MCF 10A (cell line): Measurements from ENCODE around the gene MRPL43. TPM values are rescaled to one million over a fixed set of nuclear protein-coding genes. Genes with fewer than 3 reads are reported as not detected.

ENCODE experiments used
- BruUV-seq: library from RNA; stranded (reverse); fragments of 400-500 nt; replicated peaks from 2 replicates; lab custom pipeline; 2021; lab: Mats Ljungman, UMichigan
- CTCF ChIA-PET: fragments of 300-600 bp; sonication (Branson Sonifier 250); formaldehyde crosslinking; extraction: SDS; loops from one replicate; lab custom pipeline; 2021; ENCODE audit warnings: antibody characterized with exemption, inconsistent platforms; lab: Yijun Ruan, JAX
- POLR2A ChIA-PET: fragments of 300-600, 350-650 bp; sonication (Branson Sonifier 250); formaldehyde crosslinking; extraction: SDS; loops from one replicate; lab custom pipeline; 2020; ENCODE audit warnings: antibody characterized with exemption, inconsistent platforms; lab: Yijun Ruan, JAX
- DNase-seq: peaks from one replicate; pipeline ENCODE4 v3.0.0-alpha.2; 2018; ENCODE audit not compliant: unreplicated experiment
- H3K27ac Mint-ChIP-seq: one replicate; pipeline ENCODE4 v1.8.0; 2022; ENCODE audit warnings: mild to moderate bottlenecking, low read depth, mixed read lengths; ENCODE audit not compliant: unreplicated experiment
- H3K27me3 Mint-ChIP-seq: one replicate; pipeline ENCODE4 v1.8.0; 2022; ENCODE audit warnings: mixed read lengths; ENCODE audit not compliant: insufficient read depth, unreplicated experiment
- H3K36me3 Mint-ChIP-seq: one replicate; pipeline ENCODE4 v1.8.0; 2022; ENCODE audit warnings: mild to moderate bottlenecking, moderate library complexity, mixed read lengths; ENCODE audit not compliant: insufficient read depth, unreplicated experiment
- H3K4me1 Mint-ChIP-seq: one replicate; pipeline ENCODE4 v1.8.0; 2022; ENCODE audit warnings: mixed read lengths; ENCODE audit not compliant: insufficient read depth, unreplicated experiment
- H3K4me3 Mint-ChIP-seq: one replicate; pipeline ENCODE4 v1.8.0; 2022; ENCODE audit warnings: mild to moderate bottlenecking, moderate library complexity, mixed read lengths; ENCODE audit not compliant: unreplicated experiment
- H3K9me3 Mint-ChIP-seq: one replicate; pipeline ENCODE4 v1.8.0; 2022; ENCODE audit warnings: mixed read lengths; ENCODE audit not compliant: unreplicated experiment
- CTCF ChIP-seq: fragments of 200-600 bp; IDR thresholded peaks from one replicate; pipeline ENCODE4 v1.8.0; 2022; ENCODE audit warnings: antibody characterized with exemption, mild to moderate bottlenecking; ENCODE audit not compliant: unreplicated experiment
- intact Hi-C: fragments of 100-400 bp; cut with micrococcal nuclease; formaldehyde crosslinking; loops from 2 replicates; pipeline ENCODE4 v1.14.1; 2022
- total RNA-seq: library from RNA; stranded (reverse); gene quantifications from 2 replicates; pipeline ENCODE4 v1.2.3, GENCODE V29; 2022

MRPL43 gene
- total RNA-seq, 1 experiment from 2014 or later: 64.8 TPM

- H3K4me3 Mint-ChIP-seq: no peak overlapping the region
- TF ChIP-seq CTCF: no peak
- CTCF ChIA-PET: interaction anchor here (0.5 to 1.9 kb wide), 6 partner anchors 10 to 42 kb away, joined by 3 to 11 read pairs (median 4); no protein-coding TSS in a partner anchor
- H3K4me1 Mint-ChIP-seq: no peaks in the 10 kb centered on the region
- no peaks in the 10 kb centered on the region for H3K27me3 Mint-ChIP-seq
- BruUV-seq: no TSS peak
- H3K9me3 Mint-ChIP-seq: no peaks in the 10 kb centered on the region
- H3K27ac Mint-ChIP-seq: no peak overlapping the region
- intact Hi-C loops: no loop called here
- DNase-seq: no peak
- peaks cover 19% of the 10 kb centered on the region for H3K36me3 Mint-ChIP-seq
- POLR2A ChIA-PET: interaction anchor here (0.6 to 1.2 kb wide), 6 partner anchors 8 to 1117 kb away, joined by 3 read pairs; no protein-coding TSS in a partner anchor
Measured at GRCh38 chr10:101007099-101007711, 19.9 kb upstream of the MRPL43 start.

- no peak for DNase-seq
- Mint-ChIP-seq H3K4me1 (no peaks in the 10 kb centered on the region), H3K36me3 (peaks cover 19% of the 10 kb centered on the region), H3K27ac (no peak overlapping the region), H3K9me3 (no peaks in the 10 kb centered on the region), H3K27me3 (no peaks in the 10 kb centered on the region), H3K4me3 (no peak overlapping the region)
- ChIA-PET POLR2A (interaction anchor here (0.7 to 1.2 kb wide), 4 partner anchors 8 to 124 kb away, joined by 3 read pairs; no protein-coding TSS in a partner anchor), CTCF (interaction anchor here (0.6 to 1.9 kb wide), 7 partner anchors 9 to 498 kb away, joined by 3 to 11 read pairs (median 4); no protein-coding TSS in a partner anchor)
- no peak for TF ChIP-seq CTCF
- intact Hi-C loops: no loop called here
- no TSS peak for BruUV-seq
Measured at GRCh38 chr10:101006593-101007098, 19.3 kb upstream of the MRPL43 start.

DNA sequence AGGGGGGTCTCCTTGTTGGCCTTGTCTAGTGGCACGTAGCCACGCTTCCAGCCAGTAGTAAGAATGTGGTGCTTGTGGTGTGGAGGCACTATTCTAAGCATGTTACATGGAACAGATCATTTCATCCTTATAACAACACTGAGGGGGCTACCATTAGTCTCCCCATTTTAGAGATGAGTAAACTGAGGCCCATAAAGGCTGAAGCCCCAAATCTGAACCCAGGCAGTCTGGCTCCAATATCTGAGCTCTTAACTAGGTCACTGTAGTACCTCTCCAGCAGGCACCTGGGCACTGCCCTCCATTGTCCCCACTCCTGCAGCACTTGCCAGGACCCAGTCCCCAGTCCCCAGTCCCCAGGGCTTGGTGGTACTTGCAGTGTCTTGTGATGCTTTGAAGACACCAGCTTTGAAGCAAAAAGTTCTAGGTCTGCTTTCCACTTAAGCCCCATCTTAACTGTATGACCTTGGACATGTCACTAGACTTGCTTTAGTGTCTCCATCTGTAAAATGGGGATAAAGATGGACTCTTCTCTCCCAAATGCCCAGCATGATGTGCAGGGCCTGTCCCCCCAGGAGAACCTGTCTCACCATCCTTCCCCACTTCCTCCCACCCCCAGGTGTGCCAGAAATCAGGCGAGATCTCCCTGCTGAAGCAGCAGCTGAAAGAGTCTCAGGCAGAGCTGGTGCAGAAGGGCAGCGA lies 18.7 kb upstream of the MRPL43 start:
- DNase-seq: no peak
- Mint-ChIP-seq H3K27me3 (no peaks in the 10 kb centered on the region), H3K36me3 (peaks cover 19% of the 10 kb centered on the region), H3K27ac (no peak overlapping the region), H3K9me3 (no peaks in the 10 kb centered on the region), H3K4me1 (peaks cover 5% of the 10 kb centered on the region), H3K4me3 (no peak overlapping the region)
- POLR2A ChIA-PET: interaction anchor here (1.1 to 1.2 kb wide), 2 partner anchors 8 to 20 kb away, joined by 3 read pairs; no protein-coding TSS in a partner anchor
- intact Hi-C loops: no loop called here
- CTCF ChIA-PET: interaction anchor here (0.6 to 5.9 kb wide), 5 partner anchors 8 to 497 kb away, joined by 3 to 60 read pairs (median 4); no protein-coding TSS in a partner anchor
- BruUV-seq: no TSS peak
- TF ChIP-seq CTCF: no peak

- no peak overlapping the region for H3K27ac Mint-ChIP-seq
- peaks cover 19% of the 10 kb centered on the region for H3K36me3 Mint-ChIP-seq
- H3K9me3 Mint-ChIP-seq: no peaks in the 10 kb centered on the region
- POLR2A ChIA-PET: no interaction called here
- H3K4me1 Mint-ChIP-seq: peaks cover 8% of the 10 kb centered on the region
- no peak for DNase-seq
- CTCF ChIA-PET: interaction anchor here (1.1 to 5.9 kb wide), 4 partner anchors 11 to 61 kb away, joined by 4 to 60 read pairs (median 5); no protein-coding TSS in a partner anchor
- intact Hi-C loops: no loop called here
- TF ChIP-seq CTCF: no peak
- BruUV-seq: no TSS peak
- H3K27me3 Mint-ChIP-seq: no peaks in the 10 kb centered on the region
- no peak overlapping the region for H3K4me3 Mint-ChIP-seq
Measured at GRCh38 chr10:101005361-101005760, 18.1 kb upstream of the MRPL43 start.
